ENCODE measurements around the gene JADE3.
A peak's percentile ranks its signal among the peaks of the same experiment; 100 is the strongest.
"Not testable (repeated sequence)": the region's sequence is repeated elsewhere in the genome, so short reads cannot be mapped to it uniquely, and the experiment has no call there.

The JADE3 gene

DNA sequence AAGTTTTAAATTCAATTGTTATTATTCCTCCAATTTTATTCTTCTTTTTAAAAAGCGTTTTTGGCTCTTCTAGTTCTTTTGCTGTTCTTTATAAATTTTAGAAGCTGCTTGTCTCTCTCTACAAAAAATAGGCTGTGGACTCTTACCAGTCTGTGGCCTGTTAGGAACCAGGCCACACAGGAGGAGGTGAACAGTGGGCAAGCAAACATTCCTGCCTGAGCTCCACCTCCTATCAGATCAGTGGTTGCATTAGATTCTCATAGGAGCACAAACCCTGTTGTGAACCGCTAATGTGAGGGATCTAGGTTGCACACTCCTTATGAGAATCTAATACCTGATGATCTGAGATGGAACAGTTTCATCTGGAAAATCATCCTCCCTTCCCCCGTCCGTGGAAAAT is 23.1 kb downstream of the JADE3 start:
- DNase-seq (ENCODE audit: low read depth, low spot score), result no peak

DNA sequence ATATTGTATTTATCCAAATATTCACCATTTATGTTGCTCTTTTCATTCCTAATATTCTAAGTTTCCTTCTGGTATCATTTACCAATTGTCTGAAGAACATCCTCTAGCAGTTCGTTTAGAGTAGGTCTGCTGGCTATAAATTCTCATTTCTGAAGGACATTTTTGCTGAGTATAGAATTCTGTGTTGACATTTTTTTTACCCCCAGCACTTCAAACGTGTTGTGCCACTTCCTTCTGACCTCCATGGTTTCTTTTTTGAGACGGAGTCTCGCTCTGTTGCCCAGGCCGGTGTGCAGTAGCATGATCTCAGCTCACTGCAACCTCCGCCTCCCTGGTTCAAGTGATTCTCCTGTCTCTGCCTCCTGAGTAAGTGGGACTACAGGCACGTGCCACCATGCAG is 26.4 kb downstream of the JADE3 start:
- DNase-seq (ENCODE audit: low read depth, low spot score), result no peak

DNA sequence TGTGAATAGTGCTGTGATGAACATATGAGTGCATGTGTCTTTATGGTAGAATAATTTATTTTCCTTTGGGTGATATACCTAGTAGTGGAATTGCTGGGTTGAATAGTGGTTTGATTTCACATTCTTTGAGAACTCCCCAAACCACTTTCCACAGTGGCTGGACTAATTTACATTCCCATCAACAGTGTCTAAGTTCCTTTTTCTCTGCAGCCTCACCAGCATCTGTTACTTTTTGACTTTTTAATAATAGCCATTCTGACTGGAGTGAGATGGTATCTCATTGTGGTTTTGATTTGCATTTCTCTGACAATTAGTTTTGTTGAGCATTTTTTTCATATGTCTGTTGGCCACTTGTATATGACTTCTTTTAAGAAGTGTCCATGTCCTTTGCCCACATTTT is 29.1 kb downstream of the JADE3 start:
- no peak for DNase-seq (ENCODE audit: low read depth, low spot score)

DNA sequence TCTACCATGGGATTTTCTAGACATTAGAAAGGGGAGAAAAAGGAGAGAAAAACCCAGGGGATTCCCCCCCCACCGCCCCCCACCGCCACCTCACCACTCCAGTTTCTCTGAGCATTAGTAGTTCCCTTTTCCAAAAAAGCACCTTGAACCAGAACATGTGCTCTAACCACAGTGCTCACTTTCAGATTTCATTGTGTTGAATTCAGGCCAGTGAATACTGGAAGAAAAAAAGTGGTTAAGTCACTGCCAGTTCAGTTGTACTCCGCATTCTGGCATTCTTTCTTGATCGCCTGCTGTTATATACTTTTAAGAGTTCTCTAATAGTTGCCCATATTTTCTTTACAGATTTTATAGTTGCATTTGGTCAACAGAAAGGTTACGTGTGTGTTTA is 40.9 kb downstream of the JADE3 start:
- no peak for DNase-seq (ENCODE audit: low read depth, low spot score)

DNA sequence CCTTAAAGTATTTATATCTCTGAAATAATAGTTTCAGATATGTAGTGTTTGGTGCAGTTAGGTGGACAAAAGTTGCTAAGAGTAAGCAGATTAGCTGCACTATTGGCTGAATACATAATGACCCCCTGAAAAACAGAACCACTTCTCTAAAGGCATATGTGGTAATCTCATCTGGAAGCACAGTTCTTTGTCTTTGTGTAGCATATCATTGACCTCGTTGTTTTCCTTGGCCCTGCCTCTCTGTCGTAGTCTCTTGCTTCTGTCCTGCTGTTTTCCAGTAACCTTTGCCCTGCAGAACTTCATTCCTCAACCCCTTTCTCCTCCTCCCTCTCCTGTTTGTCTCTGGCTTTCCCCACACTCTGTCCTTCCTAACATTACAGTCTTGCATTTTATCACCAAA is 41.4 kb downstream of the JADE3 start:
- DNase-seq (ENCODE audit: low read depth, low spot score), result peak; percentile 9

DNA sequence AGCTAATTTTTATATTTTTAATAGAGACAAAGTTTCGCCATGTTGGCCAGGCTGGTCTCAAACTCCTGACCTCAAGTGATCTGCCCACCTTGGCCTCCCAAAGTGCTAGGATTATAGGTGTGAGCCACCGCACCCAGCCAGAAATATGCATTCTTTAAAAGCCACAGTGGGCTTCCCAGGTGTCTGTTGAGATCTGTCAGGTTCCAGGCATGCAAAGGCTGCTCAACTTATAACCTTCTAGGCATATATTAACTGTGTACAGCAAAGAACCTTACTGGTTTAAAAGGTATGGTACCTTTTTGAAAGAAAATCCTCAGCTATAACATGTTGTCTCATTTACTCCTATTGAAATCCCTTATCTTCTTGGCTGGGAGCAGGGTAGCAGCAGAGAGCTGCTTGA is 42.5 kb downstream of the JADE3 start:
- no peak for DNase-seq (ENCODE audit: low read depth, low spot score)

DNA sequence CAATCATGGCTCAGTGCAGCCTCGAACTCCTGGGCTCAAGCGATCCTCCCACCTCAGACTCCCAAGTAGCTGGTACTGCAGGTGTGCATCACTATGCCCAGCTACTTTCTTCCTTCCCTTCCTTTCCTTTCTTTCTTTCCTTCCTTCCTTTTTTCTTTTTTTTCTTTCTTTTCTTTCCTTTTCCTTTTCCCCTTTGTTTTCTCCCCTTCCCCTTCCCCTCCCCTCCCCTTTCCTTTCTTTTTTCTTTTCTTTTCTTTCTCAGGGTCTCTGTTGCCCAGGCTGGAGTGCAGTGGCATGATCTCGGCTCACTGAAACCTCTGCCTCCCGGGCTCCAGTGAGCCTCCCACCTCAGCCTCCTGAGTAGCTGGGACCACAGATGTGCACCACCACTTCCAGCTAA is 44.4 kb downstream of the JADE3 start:
- DNase-seq (ENCODE audit: low read depth, low spot score), result not testable (repeated sequence)

DNA sequence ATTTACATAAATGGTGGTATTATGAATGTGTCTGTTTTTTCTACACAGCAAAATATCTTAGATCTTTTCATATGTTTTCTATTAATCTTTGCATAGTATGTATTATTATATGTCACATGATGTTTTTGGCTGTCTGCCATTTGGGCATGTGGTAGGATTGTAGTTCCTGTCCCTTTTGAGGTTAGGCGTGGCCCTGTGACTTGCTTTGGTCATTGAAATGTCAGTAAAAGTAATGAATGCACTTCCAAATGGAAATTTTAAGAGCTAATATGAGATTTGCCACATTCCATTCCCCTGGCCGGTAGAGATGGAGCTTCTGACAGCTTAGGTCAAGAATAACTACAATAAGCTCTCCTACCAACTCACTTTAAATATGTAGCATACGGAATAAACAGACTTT is 45.1 kb downstream of the JADE3 start:
- DNase-seq (ENCODE audit: low read depth, low spot score), result no peak

DNA sequence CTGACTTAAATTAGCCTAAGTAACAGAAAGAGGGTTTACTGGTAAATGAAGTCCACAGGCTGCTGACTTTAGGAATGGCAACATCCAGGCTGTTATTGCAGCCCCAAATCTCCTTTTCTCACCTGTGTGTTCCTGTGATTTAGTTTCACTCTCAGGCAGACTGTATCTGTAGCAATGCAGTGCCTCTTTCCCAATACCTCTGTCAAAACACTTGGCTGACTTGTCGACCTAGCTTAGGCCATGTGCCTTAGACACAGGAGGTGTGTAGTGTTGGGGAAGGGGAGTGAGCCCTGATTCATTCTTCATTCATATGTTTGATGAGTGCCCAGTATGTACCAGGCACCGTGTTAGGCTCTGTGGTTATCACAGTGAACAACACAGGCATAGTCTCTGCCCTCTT is 46.9 kb downstream of the JADE3 start:
- no peak for DNase-seq (ENCODE audit: low read depth, low spot score)

DNA sequence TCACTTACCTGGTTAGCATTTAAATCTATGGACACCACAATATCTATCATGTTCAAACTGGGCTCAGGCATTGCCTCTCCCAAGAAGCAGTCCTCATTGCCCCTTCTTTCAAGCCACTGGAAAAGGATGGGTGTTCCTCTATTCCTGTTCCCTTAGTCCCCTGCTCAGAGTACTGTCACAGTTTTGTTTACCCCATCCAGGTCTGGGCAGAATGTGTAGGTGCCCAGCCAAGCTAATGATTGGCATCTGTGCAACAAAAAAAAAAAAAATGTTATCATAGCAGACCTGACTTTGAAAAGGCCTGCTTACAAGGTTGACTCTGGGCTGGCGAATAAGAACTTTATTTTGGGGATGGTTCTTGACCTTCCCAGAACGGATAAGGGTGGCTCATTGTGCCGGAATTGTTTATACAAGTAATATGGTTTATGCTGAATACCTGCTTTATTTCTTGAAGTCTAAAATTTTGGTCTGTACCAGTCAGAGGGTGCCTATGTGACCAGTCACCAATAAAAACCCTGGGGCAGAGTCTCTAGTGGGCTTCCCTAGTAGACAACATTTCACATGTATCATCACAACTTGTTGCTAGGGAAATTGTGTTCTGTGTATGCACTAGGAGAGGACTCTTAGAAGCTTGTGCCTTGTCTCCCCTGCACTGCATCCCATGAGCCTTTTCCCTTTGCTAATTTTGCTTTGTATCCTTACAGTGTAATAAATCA is 47.9 kb downstream of the JADE3 start:
- DNase-seq (ENCODE audit: low read depth, low spot score), result no peak

DNA sequence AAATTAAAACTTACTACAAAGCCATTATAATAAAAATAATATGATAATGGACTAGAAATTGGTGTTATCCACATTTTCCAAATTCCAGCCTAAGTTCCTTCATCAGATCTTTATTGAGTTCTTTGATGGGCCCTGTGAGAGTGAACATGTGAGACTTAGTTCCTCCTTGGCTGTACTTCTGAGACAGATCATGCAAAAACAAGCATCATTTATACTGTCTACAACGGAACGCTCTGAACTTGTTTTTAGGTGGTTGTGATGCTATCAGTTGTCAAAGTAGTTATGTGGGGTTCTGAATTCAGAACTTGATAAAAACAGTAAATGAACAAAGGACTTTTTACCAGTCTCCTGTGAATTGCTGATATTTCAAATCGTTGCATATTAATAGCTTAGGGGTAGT is 48.9 kb downstream of the JADE3 start:
- no peak for DNase-seq (ENCODE audit: low read depth, low spot score)

DNA sequence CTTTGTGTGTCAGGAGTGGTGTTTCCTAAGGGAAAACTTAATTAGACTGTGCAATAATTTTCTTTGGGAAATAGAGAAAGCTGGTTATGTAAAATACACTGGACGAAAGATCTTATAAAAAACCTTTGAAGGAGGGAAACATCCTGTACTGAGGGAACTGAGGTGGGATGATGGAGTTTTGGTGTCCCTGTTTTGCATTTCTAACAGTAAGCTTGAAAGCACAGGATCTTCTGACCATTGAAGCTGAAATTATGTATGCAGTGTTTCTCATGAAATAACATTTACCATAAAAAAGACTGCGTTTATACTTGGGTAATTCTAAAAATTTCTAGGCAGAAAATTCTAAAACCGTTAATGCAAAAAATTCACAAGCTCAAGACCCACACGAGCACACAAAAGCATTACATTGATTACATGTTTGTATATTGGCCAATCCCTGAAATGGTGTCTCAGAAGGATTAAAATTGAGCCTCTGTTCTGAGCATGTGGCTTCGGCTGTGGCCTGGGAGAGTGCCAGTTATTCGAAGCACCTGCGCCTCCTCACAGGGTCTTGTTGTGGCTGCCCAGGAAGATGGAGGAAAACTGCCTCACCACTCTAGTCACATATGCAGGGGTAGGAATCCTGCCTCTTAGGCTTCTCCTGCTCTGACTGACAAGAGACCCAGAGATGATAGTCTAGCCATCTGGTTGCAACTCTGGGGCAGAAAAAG is 49.5 kb downstream of the JADE3 start:
- DNase-seq (ENCODE audit: low read depth, low spot score), result no peak

DNA sequence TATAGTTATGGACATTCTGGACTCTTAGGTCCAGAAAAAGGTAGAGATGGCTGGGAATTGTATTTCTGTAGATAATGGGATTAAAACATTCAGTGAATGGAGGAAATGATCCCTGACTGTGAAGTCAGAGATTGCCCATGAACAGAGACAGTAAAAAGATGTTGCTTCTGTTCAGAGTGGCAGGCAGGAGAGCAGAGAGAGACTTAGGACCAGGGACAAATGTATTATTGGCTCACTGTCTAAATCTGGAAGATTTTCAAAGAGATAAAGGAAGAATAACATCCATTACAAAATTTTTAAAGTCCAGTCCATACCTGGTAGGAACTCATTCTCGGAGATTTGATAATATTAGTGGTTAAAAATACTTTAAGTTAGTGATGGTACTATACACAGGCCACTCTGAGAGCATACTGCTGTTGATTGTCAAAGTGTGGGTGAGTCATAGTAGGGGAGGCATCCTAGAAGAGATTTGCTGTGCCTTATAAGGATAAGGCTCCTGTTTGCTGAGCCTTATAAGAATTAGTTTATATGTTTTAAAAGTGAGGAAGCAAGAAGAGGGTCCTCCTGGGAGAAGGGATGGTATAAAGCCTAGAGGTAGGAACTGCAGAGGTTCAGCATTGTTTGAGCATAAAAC is 53.0 kb downstream of the JADE3 start:
- no peak for DNase-seq (ENCODE audit: low read depth, low spot score)

DNA sequence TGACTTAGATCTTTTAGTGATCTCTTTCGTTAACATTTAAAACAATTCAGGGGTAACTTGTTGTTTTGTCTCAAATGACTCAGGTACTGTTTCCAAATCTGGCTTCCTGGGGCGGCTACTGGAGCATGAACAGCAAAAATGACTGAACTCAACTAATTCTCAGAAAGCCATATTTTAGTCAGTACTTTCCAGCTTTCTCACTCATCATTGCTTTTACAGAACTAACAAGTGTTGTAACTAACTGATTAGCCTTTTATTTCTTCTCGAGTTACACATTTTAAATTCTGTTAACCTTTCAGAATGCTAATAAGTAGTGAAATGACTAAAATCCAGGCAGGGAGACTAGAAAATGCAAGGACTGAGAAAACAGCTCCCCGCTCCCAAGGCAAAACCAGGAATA is 55.3 kb downstream of the JADE3 start:
- no peak for DNase-seq (ENCODE audit: low read depth, low spot score)

DNA sequence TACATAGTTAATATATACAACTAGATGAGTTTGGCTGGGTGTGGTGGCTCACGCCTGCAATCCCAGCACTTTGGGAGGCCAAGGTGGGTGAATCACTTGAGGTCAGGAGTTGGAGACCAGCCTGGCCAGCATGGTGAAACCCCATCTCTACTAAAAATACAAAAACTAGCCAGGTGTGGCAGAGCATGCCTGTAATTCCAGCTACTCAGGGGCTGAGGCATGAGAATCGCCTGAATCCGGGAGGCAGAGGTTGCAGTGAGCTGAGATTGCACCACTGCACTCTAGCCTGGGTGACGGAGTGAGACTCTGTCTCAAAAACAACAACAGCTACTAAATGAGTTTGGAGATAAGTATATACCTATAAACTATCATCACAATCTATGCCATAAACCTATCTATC is 64.8 kb downstream of the JADE3 start:
- not testable (repeated sequence) for DNase-seq (ENCODE audit: low read depth, low spot score)

DNA sequence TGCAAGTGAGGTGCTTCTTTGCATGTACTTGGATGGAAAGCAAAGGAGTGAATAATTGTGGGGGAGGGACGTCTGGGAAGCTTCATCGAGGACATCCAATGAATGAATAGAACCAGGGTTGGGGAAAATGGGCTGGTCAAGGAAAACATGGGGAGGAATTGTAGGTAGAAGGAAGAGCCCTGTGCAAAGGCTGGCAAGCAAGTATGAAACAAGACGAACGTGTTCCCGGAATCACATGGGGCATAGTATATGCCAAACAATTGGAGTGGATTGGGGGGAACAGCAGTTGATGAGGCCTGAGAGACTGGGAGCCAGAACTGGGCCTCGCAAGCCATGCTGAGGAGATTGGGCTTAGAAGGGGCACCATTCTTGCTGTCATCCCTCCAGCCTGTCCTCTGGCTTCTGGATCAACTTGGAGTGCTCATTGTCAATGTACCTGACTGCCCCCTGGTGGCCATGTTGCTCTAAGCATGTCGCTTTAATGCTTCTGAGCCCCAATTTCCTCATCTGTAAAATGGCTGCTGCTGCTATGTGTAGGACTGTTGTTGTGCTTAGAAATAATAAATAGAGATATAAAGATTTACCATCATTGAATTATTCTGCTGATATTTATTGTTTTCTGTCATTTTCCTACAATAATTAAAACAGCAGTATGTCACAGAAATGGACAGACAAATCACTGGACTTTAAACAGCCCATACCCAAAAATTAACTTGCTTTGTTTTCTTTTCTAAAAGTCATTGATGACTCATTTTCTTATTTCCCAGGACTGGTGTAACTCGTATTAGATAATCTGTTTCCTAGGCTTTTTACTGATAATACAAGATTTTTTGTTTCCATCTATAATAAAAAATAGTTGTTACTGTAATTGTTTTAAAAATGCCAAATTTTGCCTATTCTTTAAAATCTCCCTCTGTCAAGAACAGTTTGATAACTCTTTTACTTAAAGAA is 66.4 kb downstream of the JADE3 start:
- peak; percentile 33 for DNase-seq (ENCODE audit: low read depth, low spot score)

DNA sequence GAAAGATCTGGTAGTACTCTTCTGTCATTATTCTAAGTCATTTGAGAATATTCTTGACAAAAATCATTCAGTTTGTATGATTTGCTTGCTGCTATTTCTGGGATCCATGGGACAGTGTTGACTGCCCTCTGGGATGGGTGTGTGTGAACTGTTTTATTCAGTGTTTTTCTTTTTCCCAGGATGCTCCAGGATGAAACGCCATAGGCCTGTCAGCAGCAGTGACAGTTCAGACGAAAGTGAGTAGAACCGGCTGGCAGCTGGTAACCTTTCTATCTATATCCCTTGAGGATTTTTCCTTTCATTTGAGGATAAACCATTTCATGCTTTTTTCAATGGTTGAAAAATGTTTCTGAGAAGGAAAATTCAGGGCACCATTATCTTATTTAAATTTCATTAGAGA is 72.5 kb downstream of the JADE3 start:
- no peak for DNase-seq (ENCODE audit: low read depth, low spot score)

DNA sequence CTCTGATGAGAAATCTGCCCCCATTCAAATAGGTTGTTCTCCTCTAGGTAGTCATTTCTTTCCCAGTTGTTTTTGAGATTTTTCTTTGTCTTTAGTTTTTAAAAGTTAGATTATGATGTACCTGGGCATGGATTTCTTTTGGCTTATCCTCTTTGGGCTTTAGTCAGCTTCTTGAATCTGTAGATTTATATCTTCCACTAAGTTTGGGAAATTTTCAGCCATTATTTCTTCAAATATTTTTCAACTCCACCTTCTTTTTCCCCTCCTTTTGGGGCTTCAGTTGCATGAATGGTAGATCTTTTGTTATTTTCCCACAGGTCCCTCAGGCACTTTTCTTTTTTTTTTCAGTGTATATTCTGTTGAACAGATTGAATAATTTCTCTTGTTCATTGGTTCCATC is 77.3 kb downstream of the JADE3 start:
- no peak for DNase-seq (ENCODE audit: low read depth, low spot score)

DNA sequence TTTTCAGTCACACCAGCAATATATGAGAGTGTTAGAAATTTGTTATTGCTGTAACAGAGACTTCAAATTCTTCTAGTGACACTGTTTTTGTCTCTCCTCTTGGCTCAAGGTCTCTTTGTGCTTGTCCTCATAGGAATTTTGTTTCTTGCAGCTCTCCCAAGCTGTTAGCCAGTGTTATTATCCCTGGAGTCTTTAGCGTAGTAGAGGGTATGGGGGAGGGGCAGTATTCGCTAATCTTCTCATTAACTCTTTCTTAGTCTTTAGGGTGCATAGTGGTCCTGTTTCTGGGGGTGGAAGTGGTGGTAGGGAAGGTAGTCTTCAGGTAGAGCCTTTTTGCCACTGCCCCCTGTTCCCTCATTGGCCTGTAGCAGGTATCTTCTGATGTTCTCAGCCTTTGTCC is 79.4 kb downstream of the JADE3 start:
- no peak for DNase-seq (ENCODE audit: low read depth, low spot score)

DNA sequence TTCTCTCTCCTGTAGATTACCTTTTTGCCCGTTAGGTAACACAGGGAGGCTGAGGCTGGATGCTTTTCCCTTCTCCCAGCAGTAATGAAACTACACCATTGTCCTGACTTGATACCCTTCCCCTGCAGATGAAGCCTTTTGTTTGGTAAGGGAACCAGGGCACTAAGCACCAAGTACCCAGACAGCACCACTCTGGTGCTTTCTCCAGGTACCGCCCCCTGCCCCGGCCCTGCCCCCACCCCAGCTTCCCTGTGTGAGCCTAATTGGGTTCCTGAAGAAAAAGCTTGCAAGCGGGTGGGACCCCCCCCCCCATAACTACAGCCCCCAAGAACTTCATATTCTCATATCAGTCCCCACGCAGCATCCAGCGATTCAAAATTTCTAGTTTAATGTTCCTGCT is 79.8 kb downstream of the JADE3 start:
- no peak for DNase-seq (ENCODE audit: low read depth, low spot score)

DNA sequence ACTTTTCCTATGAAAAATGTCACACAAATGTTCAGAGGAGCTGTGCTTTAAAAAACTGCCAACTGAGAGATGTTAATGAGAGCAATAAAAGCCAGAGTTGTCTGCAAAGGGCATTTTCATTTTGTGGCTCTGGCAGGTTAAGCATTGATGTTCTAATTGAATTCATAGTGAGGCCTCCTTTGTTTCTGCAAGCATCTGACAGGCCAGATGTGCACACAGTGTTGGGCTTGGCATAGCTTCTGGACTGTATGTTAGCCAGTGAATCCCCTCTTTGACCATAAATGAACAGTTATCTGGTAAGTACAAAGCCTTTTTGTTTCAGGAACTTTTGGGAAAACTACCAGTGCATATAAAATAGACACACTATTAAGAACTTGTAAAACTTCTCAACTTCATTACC is 81.9 kb downstream of the JADE3 start:
- DNase-seq (ENCODE audit: low read depth, low spot score), result no peak

DNA sequence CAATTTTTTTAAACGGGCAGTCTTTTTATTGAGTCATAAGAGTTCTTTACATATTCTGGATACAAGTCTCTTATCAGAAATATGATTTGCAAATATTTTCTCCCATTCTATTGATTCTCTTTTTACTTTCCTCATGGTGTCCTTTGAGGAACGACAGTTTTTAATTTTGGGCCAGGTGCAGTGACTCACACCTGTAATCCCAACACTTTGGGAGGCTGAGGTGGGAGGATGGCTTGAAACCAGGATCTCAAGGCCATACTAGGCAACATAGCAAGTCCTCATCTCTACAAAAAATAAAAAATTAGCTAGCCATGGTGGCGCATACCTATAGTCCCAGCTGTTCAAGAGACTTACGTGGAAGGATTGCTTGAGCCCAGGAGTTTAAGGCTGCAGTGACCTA is 99.9 kb downstream of the JADE3 start:
- DNase-seq (ENCODE audit: low read depth, low spot score), result no peak

Measured in iPS DF 19.7 (cell line).